K562 (cell line): ENCODE results near the gene CHD5. TPM values are rescaled to one million over a fixed set of nuclear protein-coding genes. Genes with fewer than 3 reads are reported as not detected.
A peak's percentile ranks its signal among the peaks of the same experiment; 100 is the strongest.

ENCODE experiments used
- ATAC-seq: fragments of 200-7000 bp; cut with Tn5 transposase; 3 replicates; pipeline ENCODE4 v1.9.1; 2020; ENCODE audit warnings: moderate library complexity
- BruUV-seq: library from RNA; stranded (reverse); fragments of 400-500 nt; replicated peaks from 2 replicates; lab custom pipeline; 2021; lab: Mats Ljungman, UMichigan
- CTCF ChIA-PET: fragments of 300-600 bp; formaldehyde crosslinking; extraction: SDS; loops from one replicate; lab custom pipeline; 2021; ENCODE audit warnings: low intra/inter-chr PET ratio; lab: Yijun Ruan, JAX
- POLR2A ChIA-PET: fragments of 300-600, 350-650 bp; sonication (Branson Sonifier 250); formaldehyde crosslinking; extraction: SDS; loops from one replicate; lab custom pipeline; 2021; ENCODE audit warnings: antibody characterized with exemption, inconsistent platforms; lab: Yijun Ruan, JAX
- DNase-seq, 4 experiments: peaks; one replicate each; pipeline versions ENCODE4 v3.0.0 to v3.0.0-alpha.2; 2011 to 2018; ENCODE audit warnings: low spot score in 3 of 4, mixed read lengths in 3 of 4; ENCODE audit errors: extremely low read depth in 1 of 4
- FAIRE-seq: peaks from 2 replicates; lab custom pipeline; 2011; peaks lifted over from hg19 to GRCh38; lab: Jason Lieb, UNC
- H2AFZ ChIP-seq: 2 replicates; pipeline ENCODE4 v1.6.0; 2011; ENCODE audit warnings: low read depth, low read length, control low read depth, inconsistent platforms
- H3K27ac ChIP-seq: fragments of 200-600 bp; 3 replicates; pipeline ENCODE4 v1.8.0; 2011; ENCODE audit warnings: low read depth, mild to moderate bottlenecking, control low read depth, inconsistent platforms, low read length, moderate library complexity, mixed read lengths; ENCODE audit errors: extremely low read depth
- H3K27me3 ChIP-seq, 2 experiments: fragments of 300-600 bp in 1 of 2; 2 replicates in 1 of 2; 3 replicates in 1 of 2; pipeline versions ENCODE4 v1.6.0 to v1.8.0; 2011; ENCODE audit warnings: inconsistent platforms in 2 of 2, low read length in 2 of 2, mild to moderate bottlenecking in 1 of 2, mixed read lengths in 1 of 2, moderate library complexity in 1 of 2; ENCODE audit not compliant: control insufficient read depth in 2 of 2, insufficient read depth in 2 of 2
- H3K36me3 ChIP-seq: fragments of 300-600 bp; 3 replicates; pipeline ENCODE4 v1.8.0; 2011; ENCODE audit warnings: mild to moderate bottlenecking, low read length, inconsistent platforms; ENCODE audit not compliant: control insufficient read depth, insufficient read depth
- H3K4me1 ChIP-seq, 2 experiments: fragments of 200-600 bp in 1 of 2; replicated peaks in 1 of 2; 2 replicates in 1 of 2; 3 replicates in 1 of 2; pipeline versions ENCODE4 v1.5.1 to v1.8.0; 2011; ENCODE audit warnings: inconsistent platforms in 2 of 2, low read length in 2 of 2, mild to moderate bottlenecking in 1 of 2, mixed read lengths in 1 of 2, moderate library complexity in 1 of 2; ENCODE audit not compliant: control insufficient read depth in 2 of 2, insufficient read depth in 2 of 2
- H3K4me2 ChIP-seq: 2 replicates; pipeline ENCODE4 v1.6.1; 2011; ENCODE audit warnings: low read length, control low read depth, inconsistent platforms, mixed read lengths; ENCODE audit not compliant: insufficient read depth
- H3K4me3 ChIP-seq: fragments of 200-600 bp; sonication (generic), shearing (Covaris generic); 2 replicates; pipeline ENCODE4 v1.5.1; 2016; ENCODE audit warnings: control low read depth, inconsistent platforms
- H3K79me2 ChIP-seq: fragments of 200-600 bp; 3 replicates; pipeline ENCODE4 v1.8.0; 2011; ENCODE audit warnings: low read length, inconsistent platforms; ENCODE audit not compliant: control insufficient read depth, insufficient read depth
- H3K9ac ChIP-seq, 2 experiments: 2 replicates each; pipeline versions ENCODE4 v1.6.0 to v1.6.1; 2011; ENCODE audit warnings: low read depth in 2 of 2, low read length in 2 of 2, control low read depth in 1 of 2, inconsistent platforms in 1 of 2, mild to moderate bottlenecking in 1 of 2, mixed read lengths in 1 of 2; ENCODE audit not compliant: insufficient read depth in 1 of 2
- H3K9me1 ChIP-seq: one replicate; pipeline ENCODE4 v1.6.0; 2011; ENCODE audit warnings: inconsistent platforms, mild to moderate bottlenecking, low read length, moderate library complexity; ENCODE audit not compliant: control insufficient read depth, insufficient read depth
- H3K9me3 ChIP-seq: replicated peaks from 2 replicates; pipeline ENCODE4 v1.5.1; 2011; ENCODE audit warnings: low read depth, low read length, inconsistent platforms; ENCODE audit not compliant: control insufficient read depth, insufficient read depth
- H4K20me1 ChIP-seq: replicated peaks from 2 replicates; pipeline ENCODE4 v1.6.1; 2011; ENCODE audit warnings: low read length, inconsistent platforms, mixed read lengths; ENCODE audit not compliant: control insufficient read depth, insufficient read depth
- KDM1A ChIP-seq, 2 experiments: fragments of 450-650 bp; IDR thresholded peaks; 2 replicates each; pipeline ENCODE4 v1.6.1; 2016; ENCODE audit warnings: mild to moderate bottlenecking in 2 of 2
- SAFB2 ChIP-seq: fragments of 200-400 bp; formaldehyde crosslinking; IDR thresholded peaks from 2 replicates; pipeline ENCODE4 v1.6.1; 2018; ENCODE audit warnings: borderline replicate concordance, low read length, low read depth, moderate library complexity; ENCODE audit not compliant: severe bottlenecking
- ZNF263 ChIP-seq: sonication (generic); formaldehyde crosslinking; IDR thresholded peaks from 2 replicates; pipeline ENCODE4 v1.8.0; 2022; ENCODE audit warnings: mild to moderate bottlenecking, missing genetic modification reagents, borderline replicate concordance
- ZNF551 ChIP-seq: fragments of 250-450 bp; sonication (Bioruptor Pico); IDR thresholded peaks from 2 replicates; pipeline ENCODE4 v1.5.0; 2021; ENCODE audit warnings: mild to moderate bottlenecking, moderate library complexity
- WGBS: fragments of 100-300 bp; shearing (Covaris generic); methylation state at CpG from one replicate; pipeline ENCODE4 v1.1.6; 2016; ENCODE audit warnings: low coverage, mixed read lengths; ENCODE audit not compliant: insufficient coverage; ENCODE audit errors: missing lambda C conversion rate; 5-methylcytosine and 5-hydroxymethylcytosine counted together
- in situ Hi-C: fragments of 300-500 bp; cut with MboI; formaldehyde crosslinking; loops from 4 replicates; pipeline ENCODE4 v1.15.0; 2018; ENCODE audit warnings: inconsistent platforms, mixed read lengths
- intact Hi-C: fragments of 100-400 bp; cut with micrococcal nuclease; formaldehyde crosslinking; loops from 2 replicates; pipeline ENCODE4 v1.14.2; 2022
- polyA plus RNA-seq, 8 experiments: library from polyadenylated mRNA; depleted of rRNA in 4 of 8; stranded (reverse) in 5 of 8; unstranded in 3 of 8; fragments of >200 nt; fragmentation: Nextera tagmentation in 2 of 8; fragmentation: Illumina TruSeq in 1 of 8; extraction: Ambion mirVana in 2 of 8; extraction: Trizol in 1 of 8; gene quantifications; 2 replicates each; pipeline versions ENCODE4 v1.2.1 to v1.2.3, GENCODE V29; 2011 to 2014; ENCODE audit warnings: inconsistent platforms in 1 of 8, missing spikeins in 1 of 8
- total RNA-seq, 7 experiments: library from RNA; depleted of rRNA in 6 of 7; stranded (reverse); fragments of >200 nt in 6 of 7; fragmentation: Illumina TruSeq in 2 of 7; extraction: Trizol in 2 of 7; gene quantifications; 2 replicates each; pipeline versions ENCODE4 v1.2.1 to v1.2.3, GENCODE V29; 2011 to 2021; ENCODE audit warnings: low replicate concordance in 1 of 7
- TF ChIP-seq, protein P1 (sequence below): fragments of 450-650 bp; formaldehyde crosslinking; IDR thresholded peaks from 2 replicates; pipeline ENCODE4 v1.4.0; 2022; ENCODE audit warnings: missing genetic modification characterization

Gene CHD5
- total and polyA plus RNA-seq, 9 of the 15 experiments (the other 6 are each of a cell fraction or from before 2014, with no cell fraction given), result 0.03 to 0.52 (median 0.11) TPM; not detected in 2

- no peaks in the 10 kb centered on the region for H3K79me2 ChIP-seq
- H3K27me3 ChIP-seq, result peaks cover 22 to 56% of the 10 kb centered on the region in 2 experiments; a peak in 4 of 5 replicates
- no peak overlapping the region for H3K27ac ChIP-seq
- peak; percentile 64; the same call in 1 of the 2 replicates for TF ChIP-seq ZNF263 (CRISPR knock-in tag)
- no peak for TF ChIP-seq ZNF551 (CRISPR knock-in tag)
- peak in 1 of 2 experiments; percentile 49; a peak in 1 of 4 replicates for TF ChIP-seq KDM1A (IDR thresholded peaks at IDR 0.05)
- FAIRE-seq, result no peak
- intact Hi-C loops (no loop called here), in situ Hi-C loops (no loop called here)
- H3K36me3 ChIP-seq, result no peaks in the 10 kb centered on the region
- no peak overlapping the region for H3K9ac ChIP-seq
- H3K4me1 ChIP-seq, result peaks cover 0 to 33% of the 10 kb centered on the region in 2 experiments; a peak in 2 of 5 replicates
- no peaks in the 10 kb centered on the region for H3K9me1 ChIP-seq
- POLR2A ChIA-PET, result no interaction called here
- CTCF ChIA-PET, result interaction anchor here (1.5 kb wide), 1 partner anchor 137 kb away, joined by 9 read pairs; the partner anchor contains the start of gene HES3
- H2AFZ ChIP-seq, result no peak overlapping the region
- no peak overlapping the region for H3K4me3 ChIP-seq
- no peak for ATAC-seq
- peaks cover 6% of the 10 kb centered on the region; the same call in 1 of the 2 replicates for H4K20me1 ChIP-seq
- no TSS peak for BruUV-seq
- H3K9me3 ChIP-seq, result no peaks in the 10 kb centered on the region
- WGBS, result 8% methylated on average over 8 of the region's 8 CpGs
- DNase-seq, result no peak
- H3K4me2 ChIP-seq, result no peak overlapping the region
Measured at GRCh38 chr1:6107409-6108356, 72.4 kb downstream of the CHD5 start.

DNA sequence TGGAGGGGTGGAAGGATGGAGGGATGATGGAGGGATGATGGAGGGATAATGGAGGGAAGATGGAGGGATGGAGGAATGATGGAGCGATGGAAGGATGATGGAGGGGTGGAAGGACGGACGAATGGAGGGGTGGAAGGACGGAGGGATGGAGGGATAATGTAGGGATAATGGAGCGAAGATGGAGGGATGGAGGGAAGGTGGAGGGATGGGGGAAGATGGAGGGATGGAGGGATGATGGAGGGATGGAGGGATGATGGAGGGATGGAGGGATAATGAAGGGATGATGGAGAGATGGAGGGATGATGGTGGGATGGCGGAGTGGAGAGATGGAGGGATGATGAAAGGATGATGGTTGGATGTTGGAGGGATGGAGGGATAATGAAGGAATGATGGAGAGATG, 73.1 kb downstream of the CHD5 start:
- POLR2A ChIA-PET, result no interaction called here
- Histone ChIP-seq H3K4me2 (no peak overlapping the region), H3K4me3 (no peak overlapping the region), H3K4me1 (peaks cover 0 to 33% of the 10 kb centered on the region in 2 experiments; a peak in 2 of 5 replicates), H3K27me3 (peaks cover 19 to 54% of the 10 kb centered on the region in 2 experiments; a peak in 4 of 5 replicates), H2AFZ (no peak overlapping the region), H3K9me3 (no peaks in the 10 kb centered on the region), H3K36me3 (no peaks in the 10 kb centered on the region), H3K27ac (no peak overlapping the region), H4K20me1 (peaks cover 10% of the 10 kb centered on the region; the same call in 1 of the 2 replicates), H3K9ac (no peak overlapping the region), H3K79me2 (no peaks in the 10 kb centered on the region), H3K9me1 (no peaks in the 10 kb centered on the region)
- no peak for ATAC-seq
- intact Hi-C loops (no loop called here), in situ Hi-C loops (no loop called here)
- CTCF ChIA-PET, result no interaction called here
- no TSS peak for BruUV-seq
- WGBS, result 3% methylated on average over 4 of the region's 6 CpGs
- no peak for TF ChIP-seq SAFB2
- TF ChIP-seq, protein P1, sequence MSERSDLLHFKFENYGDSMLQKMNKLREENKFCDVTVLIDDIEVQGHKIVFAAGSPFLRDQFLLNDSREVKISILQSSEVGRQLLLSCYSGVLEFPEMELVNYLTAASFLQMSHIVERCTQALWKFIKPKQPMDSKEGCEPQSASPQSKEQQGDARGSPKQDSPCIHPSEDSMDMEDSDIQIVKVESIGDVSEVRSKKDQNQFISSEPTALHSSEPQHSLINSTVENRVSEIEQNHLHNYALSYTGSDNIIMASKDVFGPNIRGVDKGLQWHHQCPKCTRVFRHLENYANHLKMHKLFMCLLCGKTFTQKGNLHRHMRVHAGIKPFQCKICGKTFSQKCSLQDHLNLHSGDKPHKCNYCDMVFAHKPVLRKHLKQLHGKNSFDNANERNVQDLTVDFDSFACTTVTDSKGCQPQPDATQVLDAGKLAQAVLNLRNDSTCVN (CRISPR knock-in tag), result 0 out of 2 replicates have a peak, but pooled peaks have one; percentile 4
- no peak for FAIRE-seq
- no peak for DNase-seq
